ENCODE results near the gene SH3BP2. TPM values are rescaled to one million over a fixed set of nuclear protein-coding genes. Genes with fewer than 3 reads are reported as not detected.

SH3BP2 gene
- total RNA-seq, 1 donor from 2014 or later, result 32.6 TPM

- ATAC-seq, result peak; percentile 24
These were observed 67.8 kb downstream of the SH3BP2 start for GRCh38 chr4:2860391-2861348.

- peak; percentile 83 for ATAC-seq
These were observed 68.9 kb downstream of the SH3BP2 start for GRCh38 chr4:2861631-2862436.

DNA sequence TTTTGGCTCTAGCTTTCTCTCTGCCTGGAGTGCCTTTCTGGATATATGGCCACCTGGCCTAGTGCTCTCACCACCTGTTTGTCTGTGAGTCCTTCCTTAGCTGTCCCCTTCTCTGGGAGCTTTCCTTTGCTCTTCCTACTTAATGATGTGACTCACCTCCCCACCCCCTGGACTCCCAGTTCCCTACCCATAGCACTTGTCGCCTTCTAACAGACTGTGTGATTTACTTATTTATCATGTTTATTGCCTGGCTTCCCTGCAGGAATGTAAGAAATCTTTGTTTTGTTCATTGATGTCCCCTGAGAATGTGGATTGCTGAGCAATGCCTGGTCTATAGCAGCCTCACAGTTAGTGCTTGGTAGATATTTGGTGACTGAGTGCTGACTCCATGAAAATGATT lies 69.6 kb downstream of the SH3BP2 start:
- peak; percentile 23 for ATAC-seq

DNA sequence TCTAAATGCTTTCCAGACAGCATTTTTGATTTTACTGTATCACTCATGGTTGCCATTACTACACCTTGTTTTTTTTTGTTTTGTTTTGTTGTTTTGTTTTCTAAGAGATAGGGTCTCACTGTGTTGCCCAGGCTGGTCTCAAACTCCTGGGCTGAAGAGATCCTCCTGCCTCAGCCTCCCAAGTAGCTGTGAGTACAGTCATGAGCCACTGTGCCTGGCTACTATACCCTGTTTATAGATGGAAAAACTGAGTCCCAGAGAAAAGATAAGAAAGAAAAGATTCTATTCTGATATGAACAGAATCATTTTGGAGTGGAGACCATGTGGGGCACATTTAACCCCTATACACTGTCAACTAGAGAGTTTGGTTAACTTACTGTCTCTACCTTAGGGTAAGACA lies 70.8 kb downstream of the SH3BP2 start:
- ATAC-seq, result no peak

DNA sequence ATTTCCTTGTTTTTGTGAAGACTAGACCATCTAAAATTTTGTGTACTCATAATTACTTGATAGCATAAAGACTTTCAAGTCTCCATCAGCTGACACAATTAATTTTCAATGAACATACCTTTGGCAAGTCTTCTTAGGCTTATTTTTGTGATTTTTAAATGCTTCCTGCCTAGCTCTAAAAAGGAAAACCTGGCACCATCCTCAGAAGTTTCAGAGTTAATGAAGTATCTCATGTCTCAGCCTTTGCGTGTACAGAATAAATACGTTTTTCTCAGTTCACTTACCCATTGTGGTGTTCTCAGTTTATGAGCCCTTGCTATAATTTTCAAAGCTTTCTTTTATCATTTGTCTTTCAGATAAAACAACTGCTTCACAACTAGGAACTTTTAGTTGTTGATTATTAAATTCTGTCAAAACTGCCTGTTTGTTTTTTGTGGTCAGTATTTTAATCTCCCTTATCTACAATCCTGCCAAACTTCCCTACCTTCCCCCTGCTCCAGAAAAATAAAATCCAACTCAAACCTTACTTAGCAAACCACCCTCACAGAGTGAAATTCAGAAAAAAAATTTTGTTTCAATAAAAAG lies 72.4 kb downstream of the SH3BP2 start:
- ATAC-seq, result no peak

GRCh38 chr4:2866160-2866861 lies 73.4 kb downstream of the SH3BP2 start:
- ATAC-seq, result no peak

GRCh38 chr4:2866891-2867290 lies 74.0 kb downstream of the SH3BP2 start:
- ATAC-seq, result no peak

DNA sequence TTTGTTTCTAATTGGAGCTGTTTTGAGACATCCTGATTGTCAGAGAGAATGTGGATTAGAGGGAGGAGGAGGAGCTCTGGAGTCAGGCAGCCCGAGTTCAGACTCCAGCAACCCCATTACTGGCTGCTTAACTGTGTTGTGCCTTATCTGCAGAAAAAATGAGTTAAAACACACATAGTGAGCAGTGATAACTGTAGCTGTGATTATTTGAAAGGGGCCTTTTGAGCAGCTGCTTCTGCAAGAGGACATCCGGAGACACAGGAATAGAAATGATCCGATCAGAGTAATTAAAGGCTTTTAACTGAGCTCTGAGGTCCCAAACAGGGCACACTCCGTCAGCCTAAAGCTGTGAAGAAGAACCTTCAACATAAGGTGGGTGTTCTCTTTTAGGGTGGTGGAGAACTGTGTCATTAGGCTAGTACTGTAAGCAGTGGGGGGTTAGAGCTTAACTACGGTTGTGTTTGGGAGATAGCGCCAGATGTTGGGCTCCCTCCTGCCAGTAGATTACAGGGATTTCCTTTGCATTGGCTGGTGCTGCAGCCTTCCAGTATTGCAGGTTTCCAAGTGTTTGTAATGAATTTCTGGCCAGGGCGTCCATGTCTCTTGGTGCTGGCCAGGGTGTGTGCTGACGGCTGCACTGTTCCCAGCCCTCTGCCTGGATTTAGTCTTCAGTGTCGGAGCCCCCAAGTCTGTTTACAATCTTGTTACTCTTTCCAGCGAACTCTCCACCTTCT lies 75.0 kb downstream of the SH3BP2 start:
- no peak for ATAC-seq

DNA sequence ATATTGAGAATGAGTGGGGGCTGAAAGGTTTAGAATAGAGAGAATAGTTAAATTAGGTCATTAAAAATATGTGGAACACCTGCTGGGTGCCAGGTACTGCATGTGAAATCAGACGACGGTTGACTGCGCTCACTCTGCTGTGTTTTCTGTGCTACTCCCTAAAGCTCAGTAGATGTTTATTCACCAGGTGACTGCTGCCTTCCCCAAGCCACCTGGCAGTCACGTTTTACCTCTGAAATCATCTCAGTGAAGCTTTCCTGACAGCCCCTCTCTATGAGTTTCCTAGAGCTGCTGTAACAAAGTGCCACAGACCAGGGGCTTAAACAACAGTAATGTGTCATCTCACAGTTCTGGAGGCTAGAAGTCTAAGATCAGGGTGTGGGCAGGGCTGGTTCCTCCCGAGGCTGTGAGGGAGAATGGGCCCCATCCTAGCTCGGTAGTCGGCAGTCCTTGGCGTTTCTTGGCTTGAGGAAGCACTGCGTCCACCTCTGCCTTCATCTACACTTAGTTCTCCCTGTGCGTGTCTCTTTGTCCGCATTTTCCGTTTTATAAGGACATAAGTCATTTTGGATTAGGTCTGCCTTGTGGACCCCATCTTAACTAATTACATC lies 76.1 kb downstream of the SH3BP2 start:
- ATAC-seq, result no peak

DNA sequence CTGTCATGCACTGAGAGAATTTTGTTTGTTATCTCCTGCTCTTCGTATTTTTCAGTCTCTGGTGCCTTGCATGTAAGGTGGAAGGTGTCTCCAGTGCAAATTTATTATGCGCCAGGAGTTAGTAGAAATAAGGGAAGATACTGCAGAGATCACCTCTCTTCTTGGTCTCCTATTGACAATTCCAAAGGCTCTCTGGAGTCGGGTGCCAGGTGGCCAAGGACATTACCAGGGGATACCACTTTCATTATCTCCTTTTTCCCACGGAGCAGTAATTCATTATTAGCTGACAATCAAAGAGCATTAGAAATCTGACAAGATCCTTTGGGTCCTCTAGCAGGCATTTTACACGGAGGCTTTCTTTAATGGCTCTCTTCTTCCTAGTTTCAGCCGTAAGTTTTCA lies 76.8 kb downstream of the SH3BP2 start:
- no peak for ATAC-seq

GRCh38 chr4:2870082-2870481 lies 77.2 kb downstream of the SH3BP2 start:
- ATAC-seq, result no peak

DNA sequence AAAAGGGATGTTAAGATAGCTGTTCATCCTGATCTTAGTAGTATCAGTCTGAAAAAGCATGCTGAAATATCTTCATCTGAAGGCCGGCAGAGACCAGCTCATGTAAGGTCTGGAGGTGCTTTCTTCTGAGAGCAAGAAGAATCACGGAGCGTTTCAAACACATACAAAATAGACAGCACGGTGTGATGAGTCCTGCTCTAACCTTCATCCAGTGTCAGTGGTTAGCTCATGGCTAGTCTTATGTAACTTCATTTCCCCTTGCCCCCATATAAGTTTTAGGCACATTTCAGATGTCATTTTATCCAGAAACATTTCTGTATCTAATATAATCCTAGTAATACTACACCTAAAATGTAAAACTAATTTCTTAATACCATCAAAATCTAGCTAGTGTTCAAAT lies 78.6 kb downstream of the SH3BP2 start:
- no peak for ATAC-seq

DNA sequence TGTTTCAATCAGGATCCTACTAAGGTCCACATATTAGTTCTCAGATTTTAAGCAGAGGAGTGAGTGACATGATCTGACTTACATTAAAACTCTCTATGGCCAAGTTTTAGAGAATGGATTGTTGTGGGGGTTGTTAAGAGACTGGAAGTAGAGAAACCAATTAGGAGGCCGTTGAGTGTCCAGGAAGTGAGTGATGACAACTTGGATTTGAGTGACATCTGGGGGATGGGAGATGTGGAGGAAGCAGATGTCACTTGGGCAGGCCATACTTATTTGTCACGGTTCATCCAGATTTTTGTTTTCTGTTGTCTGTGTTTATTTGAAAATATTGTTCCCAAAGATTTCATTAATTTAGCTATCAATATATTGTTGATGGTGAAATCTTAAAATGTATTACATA lies 79.0 kb downstream of the SH3BP2 start:
- no peak for ATAC-seq

DNA sequence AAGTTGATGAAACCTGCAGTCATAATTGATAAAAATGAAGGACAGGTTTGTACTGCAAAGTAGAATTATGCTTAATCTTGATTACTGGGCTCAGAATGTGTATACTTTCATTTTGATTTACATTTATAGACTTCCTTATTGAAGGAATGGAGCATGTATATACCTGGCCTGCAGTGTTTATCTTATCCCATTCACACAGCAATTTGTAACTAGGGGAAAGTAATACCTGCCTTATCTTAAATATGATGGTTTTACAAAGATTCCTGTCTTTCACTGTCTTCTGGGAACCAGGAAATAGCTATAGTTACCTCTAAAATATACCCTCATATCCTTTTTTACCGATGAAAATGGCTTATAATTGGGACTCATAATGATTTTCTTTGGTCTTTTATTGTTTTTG lies 80.4 kb downstream of the SH3BP2 start:
- no peak for ATAC-seq

DNA sequence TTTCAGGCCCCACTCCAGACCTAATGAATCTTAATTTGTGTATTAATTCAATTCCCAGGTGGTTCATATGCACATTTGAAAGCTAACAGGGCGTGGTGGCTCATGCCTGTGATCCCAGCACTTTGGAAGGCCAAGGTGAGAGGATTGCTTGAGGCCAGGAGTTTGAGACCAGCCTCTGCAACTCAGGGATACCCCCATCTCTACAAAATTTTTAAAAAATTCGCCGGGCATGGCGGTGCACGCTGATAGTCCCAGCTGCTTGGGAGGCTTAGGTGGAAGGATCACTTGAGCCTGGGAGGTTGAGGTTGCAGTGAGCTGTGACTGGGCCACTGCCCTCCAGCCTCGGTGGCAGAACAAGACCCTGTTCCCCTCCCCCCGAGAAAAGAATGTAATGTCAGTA lies 82.0 kb downstream of the SH3BP2 start:
- no peak for ATAC-seq

DNA sequence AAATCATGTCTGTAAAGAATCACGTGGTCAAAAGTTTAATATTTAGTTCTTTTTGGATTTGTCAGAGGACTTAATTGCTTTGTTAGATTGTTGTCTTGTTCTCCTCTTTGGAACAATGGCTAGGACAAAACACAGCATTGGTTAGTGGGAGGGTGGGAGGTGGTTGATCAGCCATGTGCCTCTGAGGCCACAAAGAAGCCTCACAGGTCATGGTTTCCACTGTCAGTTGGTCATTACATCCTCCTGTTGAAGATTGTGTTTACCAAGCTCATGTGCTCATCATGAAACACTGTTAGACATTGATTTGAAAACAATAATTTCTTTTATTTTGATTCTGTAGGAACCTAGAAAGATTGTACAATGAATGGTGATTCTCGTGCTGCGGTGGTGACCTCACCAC lies 82.7 kb downstream of the SH3BP2 start:
- no peak for ATAC-seq

- ATAC-seq, result no peak
These were observed 85.5 kb downstream of the SH3BP2 start for GRCh38 chr4:2878346-2878745.

- ATAC-seq, result no peak
These were observed 86.1 kb downstream of the SH3BP2 start for GRCh38 chr4:2879026-2879425.

DNA sequence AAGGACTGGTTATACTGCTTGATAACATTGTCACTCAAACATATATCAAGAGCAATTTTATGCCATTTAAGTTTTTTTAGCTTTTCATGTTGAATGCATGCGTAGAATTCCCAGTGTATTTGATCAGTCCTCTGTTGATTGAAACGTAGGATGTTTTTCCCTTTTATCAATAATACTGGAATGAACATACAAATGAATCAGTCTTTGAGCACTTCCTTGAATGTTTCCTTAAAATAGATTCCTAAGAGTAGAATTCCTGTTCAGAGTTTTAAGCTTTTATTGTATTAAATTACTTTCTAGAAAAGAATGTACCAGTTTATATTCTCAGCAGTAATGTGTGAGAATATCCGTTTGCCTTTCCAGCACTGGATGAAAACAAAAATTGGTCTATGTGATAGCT lies 88.5 kb downstream of the SH3BP2 start:
- no peak for ATAC-seq

DNA sequence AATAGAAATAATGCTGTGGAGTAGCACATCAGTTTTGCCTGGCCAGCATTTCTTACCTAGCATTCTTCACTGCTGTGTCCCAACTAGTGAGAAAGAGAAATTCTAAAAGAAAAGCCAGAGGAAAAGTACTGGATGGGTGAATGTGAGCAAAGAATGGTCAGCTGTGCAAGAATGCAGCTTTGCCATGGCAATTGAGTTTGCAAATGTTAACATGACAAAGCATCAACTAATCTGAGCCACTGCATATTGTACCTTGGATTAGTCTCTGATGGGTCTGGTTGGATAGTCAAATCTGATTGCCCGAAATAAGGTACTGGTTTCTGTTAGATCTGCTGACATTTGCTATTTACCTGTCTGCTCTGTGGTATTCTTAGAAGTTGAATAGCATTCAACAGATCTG lies 89.5 kb downstream of the SH3BP2 start:
- ATAC-seq, result no peak

GRCh38 chr4:2886161-2886560 lies 93.3 kb downstream of the SH3BP2 start:
- no peak for ATAC-seq

GRCh38 chr4:2886622-2887021 lies 93.7 kb downstream of the SH3BP2 start:
- ATAC-seq, result no peak

All from esophagus mucosa (tissue), 1 donor.